Measurements from ENCODE around the gene LRRC58.

- TF ChIP-seq CTCF (IDR thresholded peaks at IDR 0.05) (no peak), POLR2AphosphoS5 (IDR thresholded peaks at IDR 0.05) (no peak), POLR2A (IDR thresholded peaks at IDR 0.05) (no peak), EP300 (IDR thresholded peaks at IDR 0.05) (no peak)
Measured at GRCh38 chr3:120357807-120358206, 8.7 kb upstream of the LRRC58 start.

All from upper lobe of left lung (tissue), 4 donors.